Placental pericyte (primary cell): ENCODE results near the gene PPP1R3A. TPM values are rescaled to one million over a fixed set of nuclear protein-coding genes. Genes with fewer than 3 reads are reported as not detected.

ENCODE experiments used
- total RNA-seq: library from RNA; depleted of rRNA; stranded (reverse); fragments of >200 nt; gene quantifications from 2 replicates; pipeline ENCODE4 v1.2.3, GENCODE V29; 2012

PPP1R3A gene, protein sequence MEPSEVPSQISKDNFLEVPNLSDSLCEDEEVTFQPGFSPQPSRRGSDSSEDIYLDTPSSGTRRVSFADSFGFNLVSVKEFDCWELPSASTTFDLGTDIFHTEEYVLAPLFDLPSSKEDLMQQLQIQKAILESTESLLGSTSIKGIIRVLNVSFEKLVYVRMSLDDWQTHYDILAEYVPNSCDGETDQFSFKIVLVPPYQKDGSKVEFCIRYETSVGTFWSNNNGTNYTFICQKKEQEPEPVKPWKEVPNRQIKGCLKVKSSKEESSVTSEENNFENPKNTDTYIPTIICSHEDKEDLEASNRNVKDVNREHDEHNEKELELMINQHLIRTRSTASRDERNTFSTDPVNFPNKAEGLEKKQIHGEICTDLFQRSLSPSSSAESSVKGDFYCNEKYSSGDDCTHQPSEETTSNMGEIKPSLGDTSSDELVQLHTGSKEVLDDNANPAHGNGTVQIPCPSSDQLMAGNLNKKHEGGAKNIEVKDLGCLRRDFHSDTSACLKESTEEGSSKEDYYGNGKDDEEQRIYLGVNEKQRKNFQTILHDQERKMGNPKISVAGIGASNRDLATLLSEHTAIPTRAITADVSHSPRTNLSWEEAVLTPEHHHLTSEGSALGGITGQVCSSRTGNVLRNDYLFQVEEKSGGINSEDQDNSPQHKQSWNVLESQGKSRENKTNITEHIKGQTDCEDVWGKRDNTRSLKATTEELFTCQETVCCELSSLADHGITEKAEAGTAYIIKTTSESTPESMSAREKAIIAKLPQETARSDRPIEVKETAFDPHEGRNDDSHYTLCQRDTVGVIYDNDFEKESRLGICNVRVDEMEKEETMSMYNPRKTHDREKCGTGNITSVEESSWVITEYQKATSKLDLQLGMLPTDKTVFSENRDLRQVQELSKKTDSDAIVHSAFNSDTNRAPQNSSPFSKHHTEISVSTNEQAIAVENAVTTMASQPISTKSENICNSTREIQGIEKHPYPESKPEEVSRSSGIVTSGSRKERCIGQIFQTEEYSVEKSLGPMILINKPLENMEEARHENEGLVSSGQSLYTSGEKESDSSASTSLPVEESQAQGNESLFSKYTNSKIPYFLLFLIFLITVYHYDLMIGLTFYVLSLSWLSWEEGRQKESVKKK
- not detected in 2 replicates for total RNA-seq

DNA sequence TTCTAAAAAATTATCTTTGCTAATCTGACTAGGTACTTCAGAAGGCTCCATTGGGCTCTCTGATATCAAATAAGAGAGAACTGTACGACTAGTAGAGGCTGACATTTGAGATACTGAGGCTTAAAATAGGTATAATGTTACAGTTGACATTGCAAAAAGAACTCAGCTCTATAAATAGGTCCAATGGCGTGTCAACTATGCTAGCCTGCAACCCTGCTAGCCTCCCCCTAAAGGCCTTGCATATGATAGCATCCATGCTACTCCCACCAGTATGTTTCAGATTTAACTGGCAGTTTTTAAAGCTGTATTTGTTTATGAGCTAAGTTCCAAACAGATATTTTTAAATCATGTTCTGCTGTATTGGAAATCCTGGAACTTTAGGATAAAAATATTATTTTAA, at the start of gene PPP1R3A:
Gene PPP1R3A (minus strand): TSS at position 64 of the 400 bp plus-strand sequence. CDS start 13 bp downstream, at position 51.

